ENCODE results near the gene NEURL3. TPM values are rescaled to one million over a fixed set of nuclear protein-coding genes. Genes with fewer than 3 reads are reported as not detected.

The NEURL3 gene
- total and polyA plus RNA-seq, 2 of the 8 experiments (the other 6 are each of a cell fraction or from before 2014, with no cell fraction given): not detected

DNA sequence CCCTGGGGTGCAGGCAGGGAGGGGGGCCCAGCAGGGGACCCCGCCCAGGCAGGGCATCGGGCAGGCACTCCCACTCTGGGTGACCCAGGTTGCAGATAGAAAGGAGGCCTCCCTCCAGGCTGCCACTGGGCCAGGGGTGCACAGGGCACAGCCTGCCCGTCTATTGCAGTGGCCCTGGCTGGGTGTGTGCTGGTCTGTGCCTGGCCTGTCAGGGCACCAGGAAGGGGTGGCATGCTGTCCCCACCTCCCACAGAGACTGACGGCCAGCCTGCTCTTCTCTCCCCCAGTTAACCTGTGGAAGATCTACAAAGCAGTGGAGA is 44.3 kb upstream of the NEURL3 start:
- FAIRE-seq (no peak), DNase-seq (ENCODE audit: low read depth in 1 of 2, low spot score in 2 of 2) (no peak)
- Histone ChIP-seq H3K23ac (ENCODE audit: insufficient read length) (no peak overlapping the region), H3K4ac (replicated peaks; ENCODE audit: insufficient read length, low read depth, low read length) (no peak overlapping the region), H3K56ac (replicated peaks; ENCODE audit: insufficient read length, low read depth, low read length) (no peak overlapping the region), H4K20me1 (replicated peaks in 1 of 2; ENCODE audit: control insufficient read depth in 1 of 2, insufficient read depth in 2 of 2, low read length in 2 of 2) (peaks cover 0 to 2% of the 10 kb centered on the region in 2 experiments), H2BK5ac (ENCODE audit: low read depth, low read length) (no peak overlapping the region; the same call in 1 of the 2 replicates), H2BK15ac (ENCODE audit: low read length) (peak overlapping the region; percentile 29; the same call in 1 of the 2 replicates), H3K23me2 (ENCODE audit: low read depth, low read length) (0 out of 2 replicates have a peak, but pooled peaks cover 1% of the 10 kb centered on the region), H3K79me2 (ENCODE audit: control insufficient read depth in 1 of 2, insufficient read depth in 2 of 2, low read length in 2 of 2) (no peaks in the 10 kb centered on the region), H4K5ac (ENCODE audit: insufficient read length, low read depth, low read length) (no peak overlapping the region), H3K36me3 (ENCODE audit: control insufficient read depth in 2 of 4, insufficient read depth in 4 of 4, low read length in 3 of 4) (no peaks in the 10 kb centered on the region), H2BK120ac (replicated peaks; ENCODE audit: low read depth, low read length) (no peak overlapping the region), H4K91ac (replicated peaks; ENCODE audit: insufficient read length, low read length) (no peak overlapping the region), H3K4me2 (ENCODE audit: insufficient read depth in 1 of 2, low read depth in 2 of 2, low read length in 2 of 2) (no peak overlapping the region), H3K4me1 (replicated peaks in 1 of 4; ENCODE audit: control insufficient read depth in 3 of 4, insufficient read depth in 4 of 4, low read length in 3 of 4) (peaks cover 2 to 20% (median 5%) of the 10 kb centered on the region in 4 experiments; a peak in 6 of 7 replicates), H3K9me3 (ENCODE audit: insufficient read depth in 2 of 2, low read depth in 1 of 2, low read length in 1 of 2) (peaks cover 0 to 5% of the 10 kb centered on the region in 2 experiments; a peak in 1 of 4 replicates), H3K9ac (replicated peaks in 1 of 4; ENCODE audit: extremely low read depth in 1 of 4, low read depth in 3 of 4, low read length in 3 of 4) (no peak overlapping the region), H2AFZ (ENCODE audit: low read length) (no peak overlapping the region), H3K27ac (ENCODE audit: low read depth, low read length) (no peak overlapping the region), H3K27me3 (replicated peaks in 1 of 4; ENCODE audit: control insufficient read depth in 3 of 4, extremely low read depth in 1 of 4, insufficient read depth in 3 of 4, low read length in 3 of 4) (peaks cover 0 to 2% (median 0%) of the 10 kb centered on the region in 4 experiments; a peak in 3 of 7 replicates), H2BK20ac (ENCODE audit: low read length) (no peak overlapping the region), H2AK5ac (ENCODE audit: low read depth, low read length) (no peak overlapping the region), H3K79me1 (ENCODE audit: low read depth, low read length) (no peaks in the 10 kb centered on the region), H3K14ac (ENCODE audit: insufficient read length) (no peak overlapping the region), H4K8ac (ENCODE audit: extremely low read depth, insufficient read depth, low read length) (no peak overlapping the region), H3K4me3 (ENCODE audit: extremely low read depth in 1 of 4, insufficient read depth in 2 of 4, low read depth in 3 of 4, low read length in 4 of 4) (no peak overlapping the region), H2BK12ac (ENCODE audit: low read depth, low read length) (0 out of 2 replicates have a peak overlapping the region, but pooled peaks have one; percentile 17), H3K18ac (ENCODE audit: extremely low read depth, low read length) (no peak overlapping the region)
- POLR2A ChIA-PET (ENCODE audit: partially characterized antibody): interaction anchor here (5.4 kb wide), 1 partner anchor 11 kb away, joined by 33 read pairs; the partner anchor contains the start of gene ARID5A
- 91% methylated on average over 4 of the region's 4 CpGs; no CpG with 5 or more reads in 1 of the 2 experiments for WGBS, 2 experiments (ENCODE audit: extremely low coverage in 1 of 2, insufficient coverage in 1 of 2, insufficient read length in 1 of 2, insufficient replicate concordance in 2 of 2, low coverage in 1 of 2, low lambda C conversion rate in 2 of 2, missing lambda C conversion rate in 1 of 2)
- CTCF ChIA-PET (ENCODE audit: partially characterized antibody): interaction anchor here (0.8 to 13.1 kb wide), 26 partner anchors 10 to 563 kb away, joined by 3 to 361 read pairs (median 4); partner anchors contain the start of genes ANKRD36 and ARID5A
- TF ChIP-seq RNF2 (IDR thresholded peaks at IDR 0.05; ENCODE audit: borderline replicate concordance, low read depth, low read length, missing control alignments, poor library complexity, severe bottlenecking) (no peak), ASH2L (IDR thresholded peaks at IDR 0.05; ENCODE audit: low read length) (no peak), TBP (IDR thresholded peaks at IDR 0.05; ENCODE audit: low read depth, low read length) (no peak), JUN (IDR thresholded peaks at IDR 0.05; ENCODE audit: low read depth, low read length) (no peak), SP1 (IDR thresholded peaks at IDR 0.05; ENCODE audit: low read depth, low read length) (no peak), HDAC2 (IDR thresholded peaks at IDR 0.05; ENCODE audit: borderline replicate concordance in 1 of 2, low read depth in 2 of 2, low read length in 2 of 2) (no peak), ATF2 (IDR thresholded peaks at IDR 0.05; ENCODE audit: low read length) (no peak), PHF8 (conservative IDR thresholded peaks at IDR 0.05; ENCODE audit: low read depth, low read length) (no peak), NANOG (IDR thresholded peaks at IDR 0.05; ENCODE audit: insufficient read depth, low read depth, low read length, poor library complexity, severe bottlenecking) (no peak), RFX5 (IDR thresholded peaks at IDR 0.05; ENCODE audit: borderline replicate concordance, low read depth, low read length) (no peak), EP300 (IDR thresholded peaks at IDR 0.05; ENCODE audit: borderline replicate concordance in 1 of 2, low read depth in 2 of 2, low read length in 2 of 2) (no peak)

Data from H1 (cell line).